Measurements from ENCODE around the gene TDRD1.

TDRD1 gene

GRCh38 chr10:114271075-114271778 is 92.1 kb downstream of the TDRD1 start:
- no peak for DNase-seq

- DNase-seq = no peak
Measured at GRCh38 chr10:114271779-114272167, 92.6 kb downstream of the TDRD1 start.

- no peak for DNase-seq
Measured at GRCh38 chr10:114272696-114273095, 93.5 kb downstream of the TDRD1 start.

- DNase-seq = no peak
Measured at GRCh38 chr10:114273910-114274309, 94.8 kb downstream of the TDRD1 start.

GRCh38 chr10:114274616-114275453 is 95.7 kb downstream of the TDRD1 start:
- DNase-seq = no peak

GRCh38 chr10:114276066-114276465 is 96.9 kb downstream of the TDRD1 start:
- no peak for DNase-seq

GRCh38 chr10:114276671-114277070 is 97.5 kb downstream of the TDRD1 start:
- no peak for DNase-seq

- DNase-seq = no peak
Measured at GRCh38 chr10:114278140-114278883, 99.2 kb downstream of the TDRD1 start.

GRCh38 chr10:114278884-114279191 is 99.7 kb downstream of the TDRD1 start:
- no peak for DNase-seq

- DNase-seq = no peak
Measured at GRCh38 chr10:114279289-114279688, 100.1 kb downstream of the TDRD1 start.

GRCh38 chr10:114279901-114280644 is 100.9 kb downstream of the TDRD1 start:
- no peak for DNase-seq

- DNase-seq = no peak
Measured at GRCh38 chr10:114281006-114281405, 101.9 kb downstream of the TDRD1 start.

GRCh38 chr10:114281461-114281860 is 102.3 kb downstream of the TDRD1 start:
- no peak for DNase-seq

Measured in activated CD8-positive, alpha-beta memory T cell treated with anti-CD3 and anti-CD28 coated beads, Interleukin-2, amount 50 U/mL, for 4 hours (primary cell).